AG04449 (cell line): ENCODE results near the gene PLXNA4.

ENCODE experiments used
- CTCF ChIA-PET: fragments of 350-600 bp; formaldehyde crosslinking; extraction: SDS; loops from one replicate; lab custom pipeline; 2021; ENCODE audit warnings: antibody characterized with exemption; lab: Yijun Ruan, JAX
- POLR2A ChIA-PET: fragments of 400-600, 350-600 bp; formaldehyde crosslinking; extraction: SDS; loops from one replicate; lab custom pipeline; 2020; ENCODE audit warnings: antibody characterized with exemption, inconsistent platforms; lab: Yijun Ruan, JAX
- DNase-seq: peaks from one replicate; pipeline ENCODE4 v3.0.0-alpha.2; 2010; ENCODE audit warnings: low read depth, low spot score
- H3K4me3 ChIP-seq: 2 replicates; pipeline ENCODE4 v1.5.1; 2011; ENCODE audit warnings: low read depth, mild to moderate bottlenecking, control low read depth, low read length
- CTCF ChIP-seq: IDR thresholded peaks from one replicate; pipeline ENCODE4 v1.5.1; 2011; ENCODE audit warnings: mild to moderate bottlenecking, moderate library complexity, low read length, control low read depth, inconsistent platforms; ENCODE audit not compliant: insufficient read depth; ENCODE audit errors: missing control alignments

The PLXNA4 gene

GRCh38 chr7:132192809-132193208 lies 383.5 kb downstream of the PLXNA4 start:
- TF ChIP-seq CTCF: no peak
- DNase-seq: no peak
- CTCF ChIA-PET: no interaction called here
- POLR2A ChIA-PET: no interaction called here
- no peak overlapping the region for H3K4me3 ChIP-seq

GRCh38 chr7:132191418-132191817 lies 384.9 kb downstream of the PLXNA4 start:
- POLR2A ChIA-PET: no interaction called here

GRCh38 chr7:132190683-132191082 lies 385.6 kb downstream of the PLXNA4 start:
- POLR2A ChIA-PET: no interaction called here
- no peak for TF ChIP-seq CTCF
- H3K4me3 ChIP-seq: no peak overlapping the region
- CTCF ChIA-PET: no interaction called here
- no peak for DNase-seq

More at GRCh38 chr7:132191418-132191817, 384.9 kb downstream of the PLXNA4 start:
- CTCF ChIA-PET: no interaction called here
- no peak overlapping the region for H3K4me3 ChIP-seq
- DNase-seq: no peak
- TF ChIP-seq CTCF: no peak

GRCh38 chr7:132189881-132190280 lies 386.4 kb downstream of the PLXNA4 start:
- H3K4me3 ChIP-seq: no peak overlapping the region
- TF ChIP-seq CTCF: no peak
- CTCF ChIA-PET: no interaction called here
- POLR2A ChIA-PET: no interaction called here
- no peak for DNase-seq

GRCh38 chr7:132187869-132188789 lies 388.1 kb downstream of the PLXNA4 start:
- no peak overlapping the region for H3K4me3 ChIP-seq
- ChIA-PET CTCF (no interaction called here), POLR2A (no interaction called here)
- DNase-seq: no peak
- no peak for TF ChIP-seq CTCF

- CTCF ChIA-PET: no interaction called here
- DNase-seq: no peak
- POLR2A ChIA-PET: no interaction called here
- H3K4me3 ChIP-seq: no peak overlapping the region
- TF ChIP-seq CTCF: no peak
These were observed 388.9 kb downstream of the PLXNA4 start for GRCh38 chr7:132187391-132187790.
